H9 (cell line): ENCODE measurements around the gene TSSK6. TPM values are rescaled to one million over a fixed set of nuclear protein-coding genes. Genes with fewer than 3 reads are reported as not detected.

Experiments used
- DNase-seq: peaks from one replicate; pipeline ENCODE4 v3.0.0-alpha.2; 2017
- H2AFZ ChIP-seq: one replicate; pipeline ENCODE4 v1.6.1; 2013; ENCODE audit warnings: mild to moderate bottlenecking, low read length, control low read depth, moderate library complexity
- H2AK5ac ChIP-seq: 2 replicates; pipeline ENCODE4 v1.6.1; 2013; ENCODE audit warnings: low read length, control low read depth, mixed read lengths; ENCODE audit not compliant: insufficient read length
- H2BK120ac ChIP-seq: one replicate; pipeline ENCODE4 v1.6.1; 2013; ENCODE audit warnings: low read depth, mild to moderate bottlenecking, low read length, control low read depth, inconsistent platforms; ENCODE audit not compliant: poor library complexity, severe bottlenecking
- H2BK12ac ChIP-seq: 2 replicates; pipeline ENCODE4 v1.6.1; 2013; ENCODE audit warnings: low read length, control low read depth, mixed read lengths, low read depth; ENCODE audit not compliant: insufficient read length
- H2BK15ac ChIP-seq: 2 replicates; pipeline ENCODE4 v1.6.1; 2013; ENCODE audit warnings: low read depth, low read length, control low read depth
- H2BK20ac ChIP-seq: one replicate; pipeline ENCODE4 v1.6.1; 2013; ENCODE audit warnings: low read depth, mild to moderate bottlenecking, low read length, control low read depth, inconsistent platforms; ENCODE audit not compliant: poor library complexity, severe bottlenecking
- H2BK5ac ChIP-seq: 2 replicates; pipeline ENCODE4 v1.6.1; 2013; ENCODE audit warnings: low read length, control low read depth, mixed read lengths; ENCODE audit not compliant: insufficient read length
- H3K14ac ChIP-seq: 2 replicates; pipeline ENCODE4 v1.6.1; 2013; ENCODE audit warnings: low read length, control low read depth; ENCODE audit not compliant: insufficient read depth
- H3K18ac ChIP-seq: 2 replicates; pipeline ENCODE4 v1.6.1; 2013; ENCODE audit warnings: low read depth, mild to moderate bottlenecking, mixed read lengths, low read length, control low read depth; ENCODE audit not compliant: insufficient read length
- H3K23ac ChIP-seq: 2 replicates; pipeline ENCODE4 v1.6.1; 2013; ENCODE audit warnings: low read length, control low read depth, mixed read lengths, low read depth; ENCODE audit not compliant: insufficient read length
- H3K23me2 ChIP-seq: 2 replicates; pipeline ENCODE4 v1.6.1; 2013; ENCODE audit warnings: low read depth, mild to moderate bottlenecking, mixed read lengths, low read length, control low read depth; ENCODE audit not compliant: insufficient read length, poor library complexity, severe bottlenecking
- H3K27ac ChIP-seq: 2 replicates; pipeline ENCODE4 v1.5.1; 2013; ENCODE audit warnings: low read length, control low read depth, mixed read lengths, low read depth; ENCODE audit not compliant: insufficient read length
- H3K27me3 ChIP-seq: 2 replicates; pipeline ENCODE4 v1.6.1; 2013; ENCODE audit warnings: low read length, control low read depth, inconsistent platforms; ENCODE audit not compliant: insufficient read depth
- H3K4ac ChIP-seq: 2 replicates; pipeline ENCODE4 v1.6.1; 2013; ENCODE audit warnings: low read depth, mild to moderate bottlenecking, control low read depth, inconsistent platforms, low read length, moderate library complexity
- H3K4me1 ChIP-seq: 2 replicates; pipeline ENCODE4 v1.6.1; 2013; ENCODE audit warnings: low read length, control low read depth, inconsistent platforms; ENCODE audit not compliant: insufficient read depth
- H3K4me2 ChIP-seq: 2 replicates; pipeline ENCODE4 v1.6.1; 2013; ENCODE audit warnings: low read length, control low read depth, mixed read lengths; ENCODE audit not compliant: insufficient read length, insufficient read depth
- H3K56ac ChIP-seq: 2 replicates; pipeline ENCODE4 v1.6.1; 2013; ENCODE audit warnings: low read depth, mild to moderate bottlenecking, mixed read lengths, low read length, control low read depth; ENCODE audit not compliant: insufficient read length
- H3K79me1 ChIP-seq: 2 replicates; pipeline ENCODE4 v1.6.1; 2013; ENCODE audit warnings: low read depth, mild to moderate bottlenecking, moderate library complexity, low read length, control low read depth, inconsistent platforms; ENCODE audit not compliant: insufficient read depth, poor library complexity, severe bottlenecking
- H3K79me2 ChIP-seq: 2 replicates; pipeline ENCODE4 v1.6.1; 2013; ENCODE audit warnings: low read length, control low read depth, inconsistent platforms; ENCODE audit not compliant: insufficient read depth
- H3K9ac ChIP-seq: 2 replicates; pipeline ENCODE4 v1.6.1; 2013; ENCODE audit warnings: low read length, control low read depth, mixed read lengths; ENCODE audit not compliant: insufficient read length; ENCODE audit errors: extremely low read depth
- H3K9me3 ChIP-seq: one replicate; pipeline ENCODE4 v1.6.1; 2013; ENCODE audit warnings: low read depth, low read length, inconsistent platforms; ENCODE audit not compliant: control insufficient read depth
- H3T11ph ChIP-seq: one replicate; pipeline ENCODE4 v1.6.1; 2013; ENCODE audit warnings: mild to moderate bottlenecking, low read length, control low read depth, inconsistent platforms
- H4K20me1 ChIP-seq: one replicate; pipeline ENCODE4 v1.6.1; 2013; ENCODE audit not compliant: control insufficient read depth, insufficient read length, insufficient read depth
- H4K5ac ChIP-seq: 2 replicates; pipeline ENCODE4 v1.6.1; 2013; ENCODE audit warnings: low read depth, mild to moderate bottlenecking, mixed read lengths, low read length, control low read depth; ENCODE audit not compliant: insufficient read length
- H4K8ac ChIP-seq: replicated peaks from 2 replicates; pipeline ENCODE4 v1.6.1; 2013; ENCODE audit warnings: low read length, control low read depth, mixed read lengths, low read depth; ENCODE audit not compliant: insufficient read length
- H4K91ac ChIP-seq: 2 replicates; pipeline ENCODE4 v1.6.1; 2013; ENCODE audit warnings: low read depth, mild to moderate bottlenecking, moderate library complexity, mixed read lengths, low read length, control low read depth; ENCODE audit not compliant: insufficient read length
- H3K27ac Mint-ChIP-seq, 3 experiments: 2 replicates in 2 of 3; 3 replicates in 1 of 3; pipeline ENCODE4 v1.8.0; 2020 to 2021; ENCODE audit warnings: mixed read lengths in 3 of 3, mild to moderate bottlenecking in 1 of 3, moderate library complexity in 1 of 3
- H3K27me3 Mint-ChIP-seq: 2 replicates; pipeline ENCODE4 v1.8.0; 2021; ENCODE audit warnings: low read depth, mild to moderate bottlenecking, moderate library complexity, mixed read lengths
- H3K36me3 Mint-ChIP-seq, 3 experiments: 2 replicates in 2 of 3; 3 replicates in 1 of 3; pipeline ENCODE4 v1.8.0; 2020 to 2021; ENCODE audit warnings: low read depth in 3 of 3, mixed read lengths in 3 of 3; ENCODE audit not compliant: insufficient read depth in 1 of 3
- H3K4me1 Mint-ChIP-seq, 2 experiments: 2 replicates each; pipeline ENCODE4 v1.8.0; 2020; ENCODE audit warnings: mixed read lengths in 2 of 2
- H3K4me3 Mint-ChIP-seq, 2 experiments: 2 replicates in 1 of 2; 3 replicates in 1 of 2; pipeline ENCODE4 v1.8.0; 2020 to 2021; ENCODE audit warnings: mild to moderate bottlenecking in 2 of 2, mixed read lengths in 2 of 2, moderate library complexity in 1 of 2
- H3K9me3 Mint-ChIP-seq, 2 experiments: 2 replicates in 1 of 2; 3 replicates in 1 of 2; pipeline ENCODE4 v1.8.0; 2020; ENCODE audit warnings: mild to moderate bottlenecking in 2 of 2, mixed read lengths in 2 of 2, moderate library complexity in 1 of 2
- CTCF ChIP-seq: fragments of 200-600 bp; sonication (generic); conservative IDR thresholded peaks from 3 replicates; pipeline ENCODE4 v1.8.0; 2021; ENCODE audit warnings: antibody characterized with exemption, mild to moderate bottlenecking
- WGBS: extraction: QIAGEN DNeasy Blood & Tissue Kit; methylation state at CpG from one replicate; pipeline ENCODE4 v1.1.7; 2013; ENCODE audit warnings: missing lambda C conversion rate, low lambda C conversion rate, mixed read lengths; ENCODE audit not compliant: insufficient read length; ENCODE audit errors: extremely low coverage; 5-methylcytosine and 5-hydroxymethylcytosine counted together
- total RNA-seq: library from RNA; stranded (reverse); gene quantifications from 2 replicates; pipeline ENCODE4 v1.2.1, GENCODE V29; 2021

TSSK6 gene
- total RNA-seq, 1 experiment from 2014 or later = 2.6 TPM

- Mint-ChIP-seq H3K27ac (peak overlapping the region; percentile 62 to 98 (median 92); a peak in 6 of 7 replicates), H3K27me3 (no peaks in the 10 kb centered on the region)
- no peak overlapping the region for H3K56ac ChIP-seq
Measured at GRCh38 chr19:19487077-19487949, 28.0 kb downstream of the TSSK6 start.

More at GRCh38 chr19:19487077-19487949, 28.0 kb downstream of the TSSK6 start:
- H3K27ac ChIP-seq = no peak overlapping the region
- no peaks in the 10 kb centered on the region for H3K79me1 ChIP-seq
- no peak overlapping the region for H3K9ac ChIP-seq
- H2BK120ac ChIP-seq = no peak overlapping the region
- H3K4ac ChIP-seq = no peak overlapping the region
- H2BK20ac ChIP-seq = no peak overlapping the region
- no peak overlapping the region for H2AK5ac ChIP-seq
- H4K20me1 ChIP-seq = peaks cover 2% of the 10 kb centered on the region
- H3T11ph ChIP-seq = no peak overlapping the region
- H4K5ac ChIP-seq = no peak overlapping the region
- no peak for DNase-seq
- no peaks in the 10 kb centered on the region for H3K9me3 ChIP-seq
- no peak for TF ChIP-seq CTCF
- Mint-ChIP-seq H3K36me3 (peaks cover 9 to 28% (median 25%) of the 10 kb centered on the region in 3 experiments; a peak in 6 of 7 replicates), H3K4me1 (peaks cover 53 to 55% of the 10 kb centered on the region in 2 experiments), H3K9me3 (no peaks in the 10 kb centered on the region), H3K4me3 (no peak overlapping the region; a peak in 1 of 5 replicates)
- peaks cover 6% of the 10 kb centered on the region; the same call in 1 of the 2 replicates for H3K79me2 ChIP-seq
- WGBS = no CpG with 5 or more reads among the region's 9 CpGs
- H2BK5ac ChIP-seq = no peak overlapping the region
- no peak overlapping the region for H4K91ac ChIP-seq
- H3K18ac ChIP-seq = no peak overlapping the region
- no peak overlapping the region for H2BK12ac ChIP-seq
- no peaks in the 10 kb centered on the region for H3K27me3 ChIP-seq
- H3K4me1 ChIP-seq = peaks cover 9% of the 10 kb centered on the region; the same call in 1 of the 2 replicates
- no peak overlapping the region for H4K8ac ChIP-seq
- no peaks in the 10 kb centered on the region for H3K23me2 ChIP-seq
- no peak overlapping the region for H2BK15ac ChIP-seq
- H3K4me2 ChIP-seq = no peak overlapping the region
- 0 out of 2 replicates have a peak overlapping the region, but pooled peaks have one; percentile 8 for H3K14ac ChIP-seq
- no peak overlapping the region for H3K23ac ChIP-seq
- no peak overlapping the region for H2AFZ ChIP-seq
